ENCODE data around the gene ATP2B2. TPM values are rescaled to one million over a fixed set of nuclear protein-coding genes. Genes with fewer than 3 reads are reported as not detected.

ATP2B2 gene
- total RNA-seq, 1 experiment from 2014 or later: not detected

GRCh38 chr3:10507331-10507730, 1.9 kb upstream of the ATP2B2 start:
- TF ChIP-seq CTCF (IDR thresholded peaks at IDR 0.05; ENCODE audit: insufficient read depth in 1 of 2, low read depth in 1 of 2, low read length in 1 of 2, severe bottlenecking in 1 of 2, unreplicated experiment in 1 of 2): no peak
- Histone ChIP-seq H3K27me3 (replicated peaks; ENCODE audit: control insufficient read depth, insufficient read depth, low read length) (no peaks in the 10 kb centered on the region), H3K36me3 (ENCODE audit: control insufficient read depth, insufficient read depth, low read length) (no peaks in the 10 kb centered on the region), H3K9me3 (no peaks in the 10 kb centered on the region), H3K4me3 (ENCODE audit: low read depth, low read length) (no peak overlapping the region), H3K4me1 (peaks cover 5% of the 10 kb centered on the region; the same call in 1 of the 2 replicates)
- Mint-ChIP-seq H3K27ac (ENCODE audit: unreplicated experiment) (no peak overlapping the region), H3K9me3 (ENCODE audit: unreplicated experiment) (no peaks in the 10 kb centered on the region), H3K27me3 (ENCODE audit: insufficient read depth, unreplicated experiment) (peaks cover 5% of the 10 kb centered on the region), H3K4me1 (ENCODE audit: low read depth, unreplicated experiment) (peaks cover 4% of the 10 kb centered on the region), H3K36me3 (ENCODE audit: insufficient read depth, unreplicated experiment) (no peaks in the 10 kb centered on the region), H3K4me3 (ENCODE audit: unreplicated experiment) (no peak overlapping the region)
- ChIA-PET CTCF (no interaction called here), POLR2A (no interaction called here)
- intact Hi-C loops (cut with micrococcal nuclease; ENCODE audit: unreplicated experiment): no loop called here
- DNase-seq: no peak
- no TSS peak for BruUV-seq (replicated peaks)

GRCh38 chr3:10506696-10507095, 1.3 kb upstream of the ATP2B2 start:
- Histone ChIP-seq H3K9me3 (no peaks in the 10 kb centered on the region), H3K27me3 (replicated peaks; ENCODE audit: control insufficient read depth, insufficient read depth, low read length) (no peaks in the 10 kb centered on the region), H3K4me1 (peaks cover 5% of the 10 kb centered on the region; the same call in 1 of the 2 replicates), H3K36me3 (ENCODE audit: control insufficient read depth, insufficient read depth, low read length) (no peaks in the 10 kb centered on the region), H3K4me3 (ENCODE audit: low read depth, low read length) (no peak overlapping the region)
- H3K9me3 Mint-ChIP-seq (ENCODE audit: unreplicated experiment): no peaks in the 10 kb centered on the region
- ChIA-PET CTCF (no interaction called here), POLR2A (no interaction called here)
- intact Hi-C loops (cut with micrococcal nuclease; ENCODE audit: unreplicated experiment): no loop called here
- no peak for DNase-seq
- TF ChIP-seq CTCF (IDR thresholded peaks at IDR 0.05; ENCODE audit: insufficient read depth in 1 of 2, low read depth in 1 of 2, low read length in 1 of 2, severe bottlenecking in 1 of 2, unreplicated experiment in 1 of 2): no peak
- no TSS peak for BruUV-seq (replicated peaks)
- H3K27me3 Mint-ChIP-seq (ENCODE audit: insufficient read depth, unreplicated experiment): peaks cover 10% of the 10 kb centered on the region
- H3K4me3 Mint-ChIP-seq (ENCODE audit: unreplicated experiment): no peak overlapping the region
- H3K4me1 Mint-ChIP-seq (ENCODE audit: low read depth, unreplicated experiment): peaks cover 4% of the 10 kb centered on the region
- H3K36me3 Mint-ChIP-seq (ENCODE audit: insufficient read depth, unreplicated experiment): no peaks in the 10 kb centered on the region
- H3K27ac Mint-ChIP-seq (ENCODE audit: unreplicated experiment): no peak overlapping the region

- Histone ChIP-seq H3K27me3 (replicated peaks; ENCODE audit: control insufficient read depth, insufficient read depth, low read length) (no peaks in the 10 kb centered on the region), H3K9me3 (no peaks in the 10 kb centered on the region), H3K36me3 (ENCODE audit: control insufficient read depth, insufficient read depth, low read length) (no peaks in the 10 kb centered on the region), H3K4me1 (peaks cover 5% of the 10 kb centered on the region; the same call in 1 of the 2 replicates), H3K4me3 (ENCODE audit: low read depth, low read length) (no peak overlapping the region)
- H3K4me3 Mint-ChIP-seq (ENCODE audit: unreplicated experiment): no peak overlapping the region
- no peak overlapping the region for H3K27ac Mint-ChIP-seq (ENCODE audit: unreplicated experiment)
- peaks cover 4% of the 10 kb centered on the region for H3K4me1 Mint-ChIP-seq (ENCODE audit: low read depth, unreplicated experiment)
- no peak for DNase-seq
- ChIA-PET CTCF (no interaction called here), POLR2A (no interaction called here)
- no TSS peak for BruUV-seq (replicated peaks)
- no peaks in the 10 kb centered on the region for H3K9me3 Mint-ChIP-seq (ENCODE audit: unreplicated experiment)
- intact Hi-C loops (cut with micrococcal nuclease; ENCODE audit: unreplicated experiment): no loop called here
- H3K27me3 Mint-ChIP-seq (ENCODE audit: insufficient read depth, unreplicated experiment): peaks cover 8% of the 10 kb centered on the region
- no peak for TF ChIP-seq CTCF (IDR thresholded peaks at IDR 0.05; ENCODE audit: insufficient read depth in 1 of 2, low read depth in 1 of 2, low read length in 1 of 2, severe bottlenecking in 1 of 2, unreplicated experiment in 1 of 2)
- H3K36me3 Mint-ChIP-seq (ENCODE audit: insufficient read depth, unreplicated experiment): no peaks in the 10 kb centered on the region
These were observed 602 bp upstream of the ATP2B2 start for GRCh38 chr3:10505791-10506585.
